ENCODE data around the gene ISCU. TPM values are rescaled to one million over a fixed set of nuclear protein-coding genes. Genes with fewer than 3 reads are reported as not detected.
"Not testable (repeated sequence)": the region's sequence is repeated elsewhere in the genome, so short reads cannot be mapped to it uniquely, and the experiment has no call there.

The ISCU gene
- total and polyA plus RNA-seq, 2 of the 8 experiments (the other 6 are each of a cell fraction or from before 2014, with no cell fraction given) = 72.1 to 78.1 TPM

DNA sequence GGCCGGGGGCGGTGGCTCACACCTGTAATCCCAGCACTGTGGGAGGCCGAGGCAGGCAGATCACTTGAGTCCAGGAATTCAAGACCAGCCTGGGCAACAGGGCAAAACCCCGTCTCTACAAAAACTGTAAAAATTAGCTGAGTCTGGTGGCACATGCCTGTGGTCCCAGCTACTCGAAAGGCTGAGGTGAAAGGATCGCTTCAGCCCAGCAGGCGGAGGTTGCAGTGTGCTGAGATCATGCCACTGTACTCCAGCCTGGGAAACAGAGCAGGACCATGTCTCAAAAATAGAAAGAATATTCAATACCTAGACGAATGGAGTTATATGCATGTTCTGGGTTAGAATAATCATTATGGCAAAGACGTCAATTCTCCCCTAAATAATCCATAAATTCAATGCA, 7.0 kb upstream of the ISCU start:
- ChIA-PET POLR2A (ENCODE audit: partially characterized antibody) (interaction anchor here (0.6 to 1.1 kb wide), 2 partner anchors 15 to 545 kb away, joined by 3 to 4 read pairs; no protein-coding TSS in a partner anchor), CTCF (ENCODE audit: partially characterized antibody) (interaction anchor here (0.7 to 24.3 kb wide), 2 partner anchors 19 to 58 kb away, joined by 3 to 523 read pairs; no protein-coding TSS in a partner anchor)
- not testable (repeated sequence) for H3K56ac ChIP-seq (replicated peaks; ENCODE audit: insufficient read length, low read depth, low read length); H3K23ac ChIP-seq (ENCODE audit: insufficient read length); H3K4ac ChIP-seq (replicated peaks; ENCODE audit: insufficient read length, low read depth, low read length); H4K5ac ChIP-seq (ENCODE audit: insufficient read length, low read depth, low read length); H3K4me3 ChIP-seq (ENCODE audit: extremely low read depth in 1 of 4, insufficient read depth in 2 of 4, low read depth in 3 of 4, low read length in 4 of 4); H3K4me2 ChIP-seq (ENCODE audit: insufficient read depth in 1 of 2, low read depth in 2 of 2, low read length in 2 of 2); H3K9me3 ChIP-seq (ENCODE audit: insufficient read depth in 2 of 2, low read depth in 1 of 2, low read length in 1 of 2); H4K8ac ChIP-seq (ENCODE audit: extremely low read depth, insufficient read depth, low read length); H3K14ac ChIP-seq (ENCODE audit: insufficient read length); H2BK120ac ChIP-seq (replicated peaks; ENCODE audit: low read depth, low read length); H3K27ac ChIP-seq (ENCODE audit: low read depth, low read length); H2AFZ ChIP-seq (ENCODE audit: low read length); H3K23me2 ChIP-seq (ENCODE audit: low read depth, low read length); H3K79me1 ChIP-seq (ENCODE audit: low read depth, low read length); H4K91ac ChIP-seq (replicated peaks; ENCODE audit: insufficient read length, low read length); H3K4me1 ChIP-seq (replicated peaks in 1 of 4; ENCODE audit: control insufficient read depth in 3 of 4, insufficient read depth in 4 of 4, low read length in 3 of 4); H3K9ac ChIP-seq (replicated peaks in 1 of 4; ENCODE audit: extremely low read depth in 1 of 4, low read depth in 3 of 4, low read length in 3 of 4); H2BK15ac ChIP-seq (ENCODE audit: low read length); H3K18ac ChIP-seq (ENCODE audit: extremely low read depth, low read length); DNase-seq (ENCODE audit: low read depth in 1 of 2, low spot score in 2 of 2); H3K27me3 ChIP-seq (replicated peaks in 1 of 4; ENCODE audit: control insufficient read depth in 3 of 4, extremely low read depth in 1 of 4, insufficient read depth in 3 of 4, low read length in 3 of 4); H2AK5ac ChIP-seq (ENCODE audit: low read depth, low read length); H2BK20ac ChIP-seq (ENCODE audit: low read length); H2BK5ac ChIP-seq (ENCODE audit: low read depth, low read length); H2BK12ac ChIP-seq (ENCODE audit: low read depth, low read length); FAIRE-seq
- H3K36me3 ChIP-seq (ENCODE audit: control insufficient read depth in 2 of 4, insufficient read depth in 4 of 4, low read length in 3 of 4) = peaks cover 0 to 21% (median 1%) of the 10 kb centered on the region in 4 experiments; a peak in 4 of 8 replicates
- H3K79me2 ChIP-seq (ENCODE audit: control insufficient read depth in 1 of 2, insufficient read depth in 2 of 2, low read length in 2 of 2) = peaks cover 53 to 99% of the 10 kb centered on the region in 2 experiments
- 93% methylated on average over 9 of the region's 9 CpGs; no CpG with 5 or more reads in 1 of the 2 experiments for WGBS, 2 experiments (ENCODE audit: extremely low coverage in 1 of 2, insufficient coverage in 1 of 2, insufficient read length in 1 of 2, insufficient replicate concordance in 2 of 2, low coverage in 1 of 2, low lambda C conversion rate in 2 of 2, missing lambda C conversion rate in 1 of 2)
- peaks cover 21 to 24% of the 10 kb centered on the region in 2 experiments for H4K20me1 ChIP-seq (replicated peaks in 1 of 2; ENCODE audit: control insufficient read depth in 1 of 2, insufficient read depth in 2 of 2, low read length in 2 of 2)

Data from H1 (cell line).